Measurements from ENCODE around the gene SEMA3B.
"Not testable (repeated sequence)": the region's sequence is repeated elsewhere in the genome, so short reads cannot be mapped to it uniquely, and the experiment has no call there.

The SEMA3B gene

GRCh38 chr3:50284121-50284520 lies 15.2 kb downstream of the SEMA3B start:
- H3K4me3 ChIP-seq = not testable (repeated sequence)

GRCh38 chr3:50286322-50287227 lies 17.6 kb downstream of the SEMA3B start:
- Histone ChIP-seq H3K4me3 (no peak overlapping the region), H3K27ac (no peak overlapping the region)

More at GRCh38 chr3:50284121-50284520, 15.2 kb downstream of the SEMA3B start:
- H3K27ac ChIP-seq = not testable (repeated sequence)

- H3K27ac ChIP-seq = no peak overlapping the region
- H3K4me3 ChIP-seq = no peak overlapping the region
These were observed 18.3 kb downstream of the SEMA3B start for GRCh38 chr3:50287262-50287661.

GRCh38 chr3:50288387-50289007 lies 19.6 kb downstream of the SEMA3B start:
- H3K27ac ChIP-seq = no peak overlapping the region
- no peak overlapping the region for H3K4me3 ChIP-seq

- Histone ChIP-seq H3K27ac (no peak overlapping the region), H3K4me3 (no peak overlapping the region)
These were observed 20.2 kb downstream of the SEMA3B start for GRCh38 chr3:50289130-50289529.

GRCh38 chr3:50290161-50290641 lies 21.3 kb downstream of the SEMA3B start:
- Histone ChIP-seq H3K27ac (no peak overlapping the region), H3K4me3 (no peak overlapping the region)

GRCh38 chr3:50292159-50293078 lies 23.5 kb downstream of the SEMA3B start, which contains the start of gene IFRD2:
IFRD2 (minus strand) TSS chr3:50292429; CDS start chr3:50292274, 155 bp downstream.
- peak within 1 kb of the TSS; percentile 76 to 97 (median 91) for H3K27ac ChIP-seq
- peak within 1 kb of the TSS; percentile 80 to 98 (median 94) for H3K4me3 ChIP-seq

- H3K4me3 ChIP-seq = peak overlapping the region in 1 of 7 experiments; percentile 95
- peak overlapping the region in 20 of 21 experiments; percentile 19 to 97 (median 87) for H3K27ac ChIP-seq
These were observed 24.3 kb downstream of the SEMA3B start for GRCh38 chr3:50293079-50293801.

GRCh38 chr3:50294089-50294488 lies 25.1 kb downstream of the SEMA3B start:
- peak overlapping the region in 1 of 21 experiments; percentile 97 for H3K27ac ChIP-seq
- H3K4me3 ChIP-seq = no peak overlapping the region

GRCh38 chr3:50294492-50295403 lies 25.8 kb downstream of the SEMA3B start:
- H3K4me3 ChIP-seq = no peak overlapping the region
- H3K27ac ChIP-seq = peak overlapping the region in 1 of 21 experiments; percentile 1

- no peak overlapping the region for H3K4me3 ChIP-seq
- H3K27ac ChIP-seq = no peak overlapping the region
These were observed 26.8 kb downstream of the SEMA3B start for GRCh38 chr3:50295553-50296431.

GRCh38 chr3:50296721-50297383 lies 27.9 kb downstream of the SEMA3B start:
- H3K27ac ChIP-seq = no peak overlapping the region
- no peak overlapping the region for H3K4me3 ChIP-seq

GRCh38 chr3:50297384-50297775 lies 28.4 kb downstream of the SEMA3B start:
- peak overlapping the region in 4 of 21 experiments; percentile 87 to 93 (median 90) for H3K27ac ChIP-seq
- no peak overlapping the region for H3K4me3 ChIP-seq

GRCh38 chr3:50297896-50298725 lies 29.2 kb downstream of the SEMA3B start:
- Histone ChIP-seq H3K27ac (peak overlapping the region in 20 of 21 experiments; percentile 78 to 95 (median 88)), H3K4me3 (peak overlapping the region; percentile 44 to 69 (median 65))

GRCh38 chr3:50298836-50299637 lies 30.1 kb downstream of the SEMA3B start, which contains the start of the genes HYAL3 and NAA80:
HYAL3 (minus strand) TSS chr3:50299405; CDS start chr3:50295602, 3,803 bp downstream.
NAA80 (minus strand) TSS chr3:50299405; CDS start chr3:50297463, 1,942 bp downstream.
- peak within 1 kb of the TSS; percentile 54 to 95 (median 89) for H3K27ac ChIP-seq

More at GRCh38 chr3:50298836-50299637, 30.1 kb downstream of the SEMA3B start, which contains the start of the genes HYAL3 and NAA80:
- peak within 1 kb of the TSS; percentile 44 to 69 (median 65) for H3K4me3 ChIP-seq

All from skin epidermis (tissue), 12 donors.